ENCODE measurements around the gene ASTN2.
"Not testable (repeated sequence)": the region's sequence is repeated elsewhere in the genome, so short reads cannot be mapped to it uniquely, and the experiment has no call there.

The ASTN2 gene

GRCh38 chr9:116479056-116479544 is 935.8 kb downstream of the ASTN2 start:
- DNase-seq (ENCODE audit: low read depth): no peak

- no peak for DNase-seq (ENCODE audit: low read depth)
Measured at GRCh38 chr9:116477584-116478141, 937.2 kb downstream of the ASTN2 start.

GRCh38 chr9:116476935-116477381 is 937.9 kb downstream of the ASTN2 start:
- no peak for DNase-seq (ENCODE audit: low read depth)

- no peak for DNase-seq (ENCODE audit: low read depth)
Measured at GRCh38 chr9:116476002-116476401, 938.9 kb downstream of the ASTN2 start.

GRCh38 chr9:116475201-116475600 is 939.7 kb downstream of the ASTN2 start:
- DNase-seq (ENCODE audit: low read depth): no peak

GRCh38 chr9:116471944-116472506 is 942.8 kb downstream of the ASTN2 start:
- DNase-seq (ENCODE audit: low read depth): no peak

- no peak for DNase-seq (ENCODE audit: low read depth)
Measured at GRCh38 chr9:116471093-116471906, 943.6 kb downstream of the ASTN2 start.

GRCh38 chr9:116468793-116469527 is 945.9 kb downstream of the ASTN2 start:
- no peak for DNase-seq (ENCODE audit: low read depth)

- no peak for DNase-seq (ENCODE audit: low read depth)
Measured at GRCh38 chr9:116468369-116468768, 946.5 kb downstream of the ASTN2 start.

- no peak for DNase-seq (ENCODE audit: low read depth)
Measured at GRCh38 chr9:116467740-116468351, 947.0 kb downstream of the ASTN2 start.

GRCh38 chr9:116466271-116467235 is 948.3 kb downstream of the ASTN2 start:
- no peak for DNase-seq (ENCODE audit: low read depth)

- no peak for DNase-seq (ENCODE audit: low read depth)
Measured at GRCh38 chr9:116465576-116466270, 949.1 kb downstream of the ASTN2 start.

GRCh38 chr9:116464987-116465571 is 949.8 kb downstream of the ASTN2 start:
- DNase-seq (ENCODE audit: low read depth): no peak

- DNase-seq (ENCODE audit: low read depth): no peak
Measured at GRCh38 chr9:116464423-116464822, 950.4 kb downstream of the ASTN2 start.

- no peak for DNase-seq (ENCODE audit: low read depth)
Measured at GRCh38 chr9:116461632-116462031, 953.2 kb downstream of the ASTN2 start.

GRCh38 chr9:116460026-116460425 is 954.8 kb downstream of the ASTN2 start:
- DNase-seq (ENCODE audit: low read depth): no peak

- no peak for DNase-seq (ENCODE audit: low read depth)
Measured at GRCh38 chr9:116459576-116459975, 955.3 kb downstream of the ASTN2 start.

- DNase-seq (ENCODE audit: low read depth): no peak
Measured at GRCh38 chr9:116456490-116457088, 958.3 kb downstream of the ASTN2 start.

- not testable (repeated sequence) for DNase-seq (ENCODE audit: low read depth)
Measured at GRCh38 chr9:116454539-116454938, 960.3 kb downstream of the ASTN2 start.

Data from stimulated activated CD4-positive, alpha-beta T cell treated with anti-CD3 and anti-CD28 coated beads, Interleukin-2, amount 100 ng/mL, for 4 hours (primary cell).